ENCODE measurements around the gene EMILIN3.

The EMILIN3 gene

DNA sequence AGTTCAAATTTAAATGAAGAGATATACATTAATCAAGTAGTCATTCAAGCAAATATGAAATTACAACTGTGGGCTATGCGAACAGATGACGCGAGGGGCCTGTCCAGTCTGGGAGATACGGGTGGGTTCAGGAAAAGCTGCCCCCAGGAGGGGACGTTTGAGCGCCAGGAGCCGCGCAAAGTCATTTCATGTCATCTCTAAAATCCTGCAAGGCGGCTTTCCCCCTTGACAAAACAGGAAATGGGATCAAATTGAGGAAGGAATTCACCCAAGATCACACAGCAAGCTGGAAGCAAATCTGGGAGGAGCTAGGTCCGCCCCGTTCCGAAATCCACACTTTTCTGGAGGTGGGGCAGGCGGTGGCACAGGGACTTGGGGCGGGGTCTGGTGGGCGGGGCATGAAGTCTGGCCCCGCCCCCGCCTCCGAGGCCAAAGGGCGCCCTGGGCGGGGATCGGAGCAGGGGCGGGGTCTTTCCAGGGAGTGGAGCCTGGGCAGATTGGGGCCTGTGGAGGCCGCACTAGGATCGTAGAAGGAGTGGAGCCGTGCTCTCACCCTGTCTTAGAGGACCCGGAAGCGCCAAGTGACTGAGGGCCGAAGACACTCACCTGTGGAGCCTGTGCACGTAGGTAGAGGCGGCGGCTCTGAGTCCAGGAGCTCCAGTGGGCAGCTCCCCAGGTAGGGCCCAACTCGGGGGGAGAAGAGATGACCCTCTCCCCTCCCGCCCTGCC, 26.1 kb downstream of the EMILIN3 start, which contains the start of gene LPIN3 (continued):
- TF ChIP-seq KLF7 (tag by site-specific recombination; IDR thresholded peaks at IDR 0.05; ENCODE audit: borderline replicate concordance), result peak; percentile 59; the same call in 1 of the 2 replicates
- TF ChIP-seq SP3 (tag by site-specific recombination; IDR thresholded peaks at IDR 0.05), result peak; percentile 94
- TF ChIP-seq, protein P1, sequence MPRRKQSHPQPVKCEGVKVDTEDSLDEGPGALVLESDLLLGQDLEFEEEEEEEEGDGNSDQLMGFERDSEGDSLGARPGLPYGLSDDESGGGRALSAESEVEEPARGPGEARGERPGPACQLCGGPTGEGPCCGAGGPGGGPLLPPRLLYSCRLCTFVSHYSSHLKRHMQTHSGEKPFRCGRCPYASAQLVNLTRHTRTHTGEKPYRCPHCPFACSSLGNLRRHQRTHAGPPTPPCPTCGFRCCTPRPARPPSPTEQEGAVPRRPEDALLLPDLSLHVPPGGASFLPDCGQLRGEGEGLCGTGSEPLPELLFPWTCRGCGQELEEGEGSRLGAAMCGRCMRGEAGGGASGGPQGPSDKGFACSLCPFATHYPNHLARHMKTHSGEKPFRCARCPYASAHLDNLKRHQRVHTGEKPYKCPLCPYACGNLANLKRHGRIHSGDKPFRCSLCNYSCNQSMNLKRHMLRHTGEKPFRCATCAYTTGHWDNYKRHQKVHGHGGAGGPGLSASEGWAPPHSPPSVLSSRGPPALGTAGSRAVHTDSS (tag by site-specific recombination; IDR thresholded peaks at IDR 0.05), result no peak
- no peak for TF ChIP-seq ZNF76 (tag by site-specific recombination; IDR thresholded peaks at IDR 0.05; ENCODE audit: borderline replicate concordance, low read depth)
- TF ChIP-seq ZNF777 (tag by site-specific recombination; IDR thresholded peaks at IDR 0.05; ENCODE audit: borderline replicate concordance), result no peak
- no peak for TF ChIP-seq ZNF830 (tag by site-specific recombination; IDR thresholded peaks at IDR 0.05; ENCODE audit: low read depth)

DNA sequence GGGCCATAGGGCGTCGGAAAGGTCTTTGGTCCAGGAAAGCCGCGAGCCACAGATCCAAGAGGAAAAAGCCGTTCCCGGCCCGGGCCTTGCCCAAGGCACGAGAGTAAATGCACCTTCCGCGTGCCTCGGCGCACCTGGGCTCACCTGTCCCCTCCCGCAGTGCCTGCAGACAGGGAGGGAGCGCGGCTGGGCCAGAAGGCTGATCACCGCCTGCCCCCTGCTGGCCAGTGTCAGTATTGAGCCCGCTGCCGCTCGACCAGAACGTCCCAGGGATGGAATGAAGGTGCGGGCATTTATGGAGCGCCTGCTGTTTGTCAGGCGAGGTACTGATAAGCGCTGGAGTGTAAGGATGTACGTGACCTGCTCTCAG, 26.7 kb downstream of the EMILIN3 start:
- Histone ChIP-seq H3K36me3 (ENCODE audit: control insufficient read depth in 2 of 2, insufficient read depth in 1 of 2, low read length in 2 of 2) (no peaks in the 10 kb centered on the region), H3K4me3 (ENCODE audit: low read depth, low read length) (peak overlapping the region; percentile 42), H3K4me1 (ENCODE audit: control insufficient read depth, insufficient read depth, low read length) (no peaks in the 10 kb centered on the region; the same call in 1 of the 2 replicates), H3K9me3 (ENCODE audit: control insufficient read depth, insufficient read depth, low read depth, low read length) (no peaks in the 10 kb centered on the region), H3K27ac (ENCODE audit: extremely low read depth, low read depth, low read length) (no peak overlapping the region)
- CTCF ChIA-PET, result interaction anchor here (0.6 to 5.4 kb wide), 52 partner anchors 8 to 470 kb away, joined by 3 to 106 read pairs (median 4); partner anchors contain the start of gene PLCG1
- POLR2A ChIA-PET, result interaction anchor here (0.6 to 1.5 kb wide), 14 partner anchors 10 to 475 kb away, joined by 3 to 8 read pairs (median 4); partner anchors contain the start of gene ZHX3
- no peak for TF ChIP-seq ZNF302 (tag by site-specific recombination; IDR thresholded peaks at IDR 0.05; ENCODE audit: low read depth)
- TF ChIP-seq IKZF3 (tag by site-specific recombination; IDR thresholded peaks at IDR 0.05), result peak; percentile 33; the same call in 1 of the 2 replicates
- peak; percentile 93 for TF ChIP-seq ZNF654 (tag by site-specific recombination; IDR thresholded peaks at IDR 0.05; ENCODE audit: low read depth)
- TF ChIP-seq, protein P2, sequence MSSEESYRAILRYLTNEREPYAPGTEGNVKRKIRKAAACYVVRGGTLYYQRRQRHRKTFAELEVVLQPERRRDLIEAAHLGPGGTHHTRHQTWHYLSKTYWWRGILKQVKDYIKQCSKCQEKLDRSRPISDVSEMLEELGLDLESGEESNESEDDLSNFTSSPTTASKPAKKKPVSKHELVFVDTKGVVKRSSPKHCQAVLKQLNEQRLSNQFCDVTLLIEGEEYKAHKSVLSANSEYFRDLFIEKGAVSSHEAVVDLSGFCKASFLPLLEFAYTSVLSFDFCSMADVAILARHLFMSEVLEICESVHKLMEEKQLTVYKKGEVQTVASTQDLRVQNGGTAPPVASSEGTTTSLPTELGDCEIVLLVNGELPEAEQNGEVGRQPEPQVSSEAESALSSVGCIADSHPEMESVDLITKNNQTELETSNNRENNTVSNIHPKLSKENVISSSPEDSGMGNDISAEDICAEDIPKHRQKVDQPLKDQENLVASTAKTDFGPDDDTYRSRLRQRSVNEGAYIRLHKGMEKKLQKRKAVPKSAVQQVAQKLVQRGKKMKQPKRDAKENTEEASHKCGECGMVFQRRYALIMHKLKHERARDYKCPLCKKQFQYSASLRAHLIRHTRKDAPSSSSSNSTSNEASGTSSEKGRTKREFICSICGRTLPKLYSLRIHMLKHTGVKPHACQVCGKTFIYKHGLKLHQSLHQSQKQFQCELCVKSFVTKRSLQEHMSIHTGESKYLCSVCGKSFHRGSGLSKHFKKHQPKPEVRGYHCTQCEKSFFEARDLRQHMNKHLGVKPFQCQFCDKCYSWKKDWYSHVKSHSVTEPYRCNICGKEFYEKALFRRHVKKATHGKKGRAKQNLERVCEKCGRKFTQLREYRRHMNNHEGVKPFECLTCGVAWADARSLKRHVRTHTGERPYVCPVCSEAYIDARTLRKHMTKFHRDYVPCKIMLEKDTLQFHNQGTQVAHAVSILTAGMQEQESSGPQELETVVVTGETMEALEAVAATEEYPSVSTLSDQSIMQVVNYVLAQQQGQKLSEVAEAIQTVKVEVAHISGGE (tag by site-specific recombination; conservative IDR thresholded peaks at IDR 0.05; ENCODE audit: low read depth), result no peak
- TF ChIP-seq, protein P3, sequence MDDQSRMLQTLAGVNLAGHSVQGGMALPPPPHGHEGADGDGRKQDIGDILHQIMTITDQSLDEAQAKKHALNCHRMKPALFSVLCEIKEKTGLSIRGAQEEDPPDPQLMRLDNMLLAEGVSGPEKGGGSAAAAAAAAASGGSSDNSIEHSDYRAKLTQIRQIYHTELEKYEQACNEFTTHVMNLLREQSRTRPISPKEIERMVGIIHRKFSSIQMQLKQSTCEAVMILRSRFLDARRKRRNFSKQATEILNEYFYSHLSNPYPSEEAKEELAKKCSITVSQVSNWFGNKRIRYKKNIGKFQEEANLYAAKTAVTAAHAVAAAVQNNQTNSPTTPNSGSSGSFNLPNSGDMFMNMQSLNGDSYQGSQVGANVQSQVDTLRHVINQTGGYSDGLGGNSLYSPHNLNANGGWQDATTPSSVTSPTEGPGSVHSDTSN (CRISPR knock-in tag; IDR thresholded peaks at IDR 0.05), result no peak
- no peak for TF ChIP-seq ZNF132 (tag by site-specific recombination; IDR thresholded peaks at IDR 0.05; ENCODE audit: borderline replicate concordance)
- TF ChIP-seq WT1 (tag by site-specific recombination; IDR thresholded peaks at IDR 0.05), result peak; percentile 47; the same call in 1 of the 2 replicates
- TF ChIP-seq ZBTB48 (tag by site-specific recombination; IDR thresholded peaks at IDR 0.05), result peak; percentile 24; the same call in 1 of the 2 replicates
- TF ChIP-seq KLF16 (tag by site-specific recombination; IDR thresholded peaks at IDR 0.05), result peak; percentile 40; the same call in 1 of the 2 replicates
- TF ChIP-seq, protein P4, sequence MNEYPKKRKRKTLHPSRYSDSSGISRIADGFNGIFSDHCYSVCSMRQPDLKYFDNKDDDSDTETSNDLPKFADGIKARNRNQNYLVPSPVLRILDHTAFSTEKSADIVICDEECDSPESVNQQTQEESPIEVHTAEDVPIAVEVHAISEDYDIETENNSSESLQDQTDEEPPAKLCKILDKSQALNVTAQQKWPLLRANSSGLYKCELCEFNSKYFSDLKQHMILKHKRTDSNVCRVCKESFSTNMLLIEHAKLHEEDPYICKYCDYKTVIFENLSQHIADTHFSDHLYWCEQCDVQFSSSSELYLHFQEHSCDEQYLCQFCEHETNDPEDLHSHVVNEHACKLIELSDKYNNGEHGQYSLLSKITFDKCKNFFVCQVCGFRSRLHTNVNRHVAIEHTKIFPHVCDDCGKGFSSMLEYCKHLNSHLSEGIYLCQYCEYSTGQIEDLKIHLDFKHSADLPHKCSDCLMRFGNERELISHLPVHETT (tag by site-specific recombination; IDR thresholded peaks at IDR 0.05), result peak; percentile 55; the same call in 1 of the 2 replicates
- peak; percentile 27; the same call in 1 of the 2 replicates for TF ChIP-seq ZXDB (tag by site-specific recombination; IDR thresholded peaks at IDR 0.05)
- TF ChIP-seq ZNF341 (tag by site-specific recombination; IDR thresholded peaks at IDR 0.05; ENCODE audit: low read depth), result no peak
- 0 out of 2 replicates have a peak, but pooled peaks have one; percentile 20 for TF ChIP-seq YY2 (tag by site-specific recombination; IDR thresholded peaks at IDR 0.05)
- no peak for TF ChIP-seq ZNF311 (tag by site-specific recombination; IDR thresholded peaks at IDR 0.05; ENCODE audit: borderline replicate concordance)
- 0 out of 2 replicates have a peak, but pooled peaks have one; percentile 17 for TF ChIP-seq YY1 (tag by site-specific recombination; IDR thresholded peaks at IDR 0.05)
- TF ChIP-seq ZFP37 (tag by site-specific recombination; IDR thresholded peaks at IDR 0.05), result 0 out of 2 replicates have a peak, but pooled peaks have one; percentile 57
- TF ChIP-seq ZFP41 (tag by site-specific recombination; IDR thresholded peaks at IDR 0.05; ENCODE audit: borderline replicate concordance), result no peak
- no peak for TF ChIP-seq ZNF416 (tag by site-specific recombination; IDR thresholded peaks at IDR 0.05)
- TF ChIP-seq, protein P5, sequence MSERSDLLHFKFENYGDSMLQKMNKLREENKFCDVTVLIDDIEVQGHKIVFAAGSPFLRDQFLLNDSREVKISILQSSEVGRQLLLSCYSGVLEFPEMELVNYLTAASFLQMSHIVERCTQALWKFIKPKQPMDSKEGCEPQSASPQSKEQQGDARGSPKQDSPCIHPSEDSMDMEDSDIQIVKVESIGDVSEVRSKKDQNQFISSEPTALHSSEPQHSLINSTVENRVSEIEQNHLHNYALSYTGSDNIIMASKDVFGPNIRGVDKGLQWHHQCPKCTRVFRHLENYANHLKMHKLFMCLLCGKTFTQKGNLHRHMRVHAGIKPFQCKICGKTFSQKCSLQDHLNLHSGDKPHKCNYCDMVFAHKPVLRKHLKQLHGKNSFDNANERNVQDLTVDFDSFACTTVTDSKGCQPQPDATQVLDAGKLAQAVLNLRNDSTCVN (tag by site-specific recombination; optimal IDR thresholded peaks at IDR 0.05), result peak; percentile 36
